ENCODE results near the gene CYGB. TPM values are rescaled to one million over a fixed set of nuclear protein-coding genes. Genes with fewer than 3 reads are reported as not detected.

Gene CYGB
- total RNA-seq, 1 donor from 2014 or later: 10.1 TPM

GRCh38 chr17:76570877-76571471, 33.5 kb upstream of the CYGB start:
- no peak for TF ChIP-seq CTCF (IDR thresholded peaks at IDR 0.05; ENCODE audit: unreplicated experiment)
- no peaks in the 10 kb centered on the region for H3K4me1 Mint-ChIP-seq
- H3K36me3 Mint-ChIP-seq: peaks cover 3% of the 10 kb centered on the region
- no peak overlapping the region for H3K27ac Mint-ChIP-seq
- no peak for DNase-seq (ENCODE audit: low spot score in 2 of 2, unreplicated experiment in 2 of 2)
- no peak overlapping the region for H3K4me3 Mint-ChIP-seq
- no peaks in the 10 kb centered on the region for H3K9me3 Mint-ChIP-seq
- H3K27me3 Mint-ChIP-seq (ENCODE audit: low read depth): no peaks in the 10 kb centered on the region

GRCh38 chr17:76570457-76570856, 32.9 kb upstream of the CYGB start:
- no peaks in the 10 kb centered on the region for H3K27me3 Mint-ChIP-seq (ENCODE audit: low read depth)
- no peak overlapping the region for H3K4me3 Mint-ChIP-seq
- H3K9me3 Mint-ChIP-seq: no peaks in the 10 kb centered on the region
- no peak overlapping the region for H3K27ac Mint-ChIP-seq
- peaks cover 2% of the 10 kb centered on the region for H3K4me1 Mint-ChIP-seq
- DNase-seq (ENCODE audit: low spot score in 2 of 2, unreplicated experiment in 2 of 2): no peak
- peaks cover 8% of the 10 kb centered on the region for H3K36me3 Mint-ChIP-seq
- TF ChIP-seq CTCF (IDR thresholded peaks at IDR 0.05; ENCODE audit: unreplicated experiment): no peak

- H3K4me1 Mint-ChIP-seq: peaks cover 7% of the 10 kb centered on the region
- peaks cover 11% of the 10 kb centered on the region for H3K36me3 Mint-ChIP-seq
- DNase-seq (ENCODE audit: low spot score in 2 of 2, unreplicated experiment in 2 of 2): no peak
- no peaks in the 10 kb centered on the region for H3K9me3 Mint-ChIP-seq
- no peak for TF ChIP-seq CTCF (IDR thresholded peaks at IDR 0.05; ENCODE audit: unreplicated experiment)
- no peak overlapping the region for H3K27ac Mint-ChIP-seq
- H3K4me3 Mint-ChIP-seq: no peak overlapping the region
- no peaks in the 10 kb centered on the region for H3K27me3 Mint-ChIP-seq (ENCODE audit: low read depth)
Observed at GRCh38 chr17:76569607-76570279, 32.2 kb upstream of the CYGB start.

GRCh38 chr17:76568811-76569221, 31.3 kb upstream of the CYGB start:
- Mint-ChIP-seq H3K27me3 (ENCODE audit: low read depth) (no peaks in the 10 kb centered on the region), H3K9me3 (no peaks in the 10 kb centered on the region), H3K27ac (no peak overlapping the region), H3K4me3 (no peak overlapping the region), H3K4me1 (peaks cover 7% of the 10 kb centered on the region), H3K36me3 (peaks cover 11% of the 10 kb centered on the region)
- TF ChIP-seq CTCF (IDR thresholded peaks at IDR 0.05; ENCODE audit: unreplicated experiment): no peak
- no peak for DNase-seq (ENCODE audit: low spot score in 2 of 2, unreplicated experiment in 2 of 2)

GRCh38 chr17:76567634-76568432, 30.3 kb upstream of the CYGB start:
- Mint-ChIP-seq H3K4me1 (peaks cover 9% of the 10 kb centered on the region), H3K36me3 (peaks cover 16% of the 10 kb centered on the region), H3K9me3 (no peaks in the 10 kb centered on the region), H3K4me3 (no peak overlapping the region), H3K27me3 (ENCODE audit: low read depth) (no peaks in the 10 kb centered on the region), H3K27ac (no peak overlapping the region)
- TF ChIP-seq CTCF (IDR thresholded peaks at IDR 0.05; ENCODE audit: unreplicated experiment): no peak
- DNase-seq (ENCODE audit: low spot score in 2 of 2, unreplicated experiment in 2 of 2): no peak

All from mesothelial cell of epicardium (in vitro differentiated cells).